HG03066 (cell line): ENCODE measurements around the gene BHLHE41.

Source experiments
- ATAC-seq: cut with Tn5 transposase; IDR thresholded peaks from one replicate; pipeline ENCODE4 v1.9.1; 2021; ENCODE audit warnings: low read depth; ENCODE audit not compliant: unreplicated experiment

BHLHE41 gene

DNA sequence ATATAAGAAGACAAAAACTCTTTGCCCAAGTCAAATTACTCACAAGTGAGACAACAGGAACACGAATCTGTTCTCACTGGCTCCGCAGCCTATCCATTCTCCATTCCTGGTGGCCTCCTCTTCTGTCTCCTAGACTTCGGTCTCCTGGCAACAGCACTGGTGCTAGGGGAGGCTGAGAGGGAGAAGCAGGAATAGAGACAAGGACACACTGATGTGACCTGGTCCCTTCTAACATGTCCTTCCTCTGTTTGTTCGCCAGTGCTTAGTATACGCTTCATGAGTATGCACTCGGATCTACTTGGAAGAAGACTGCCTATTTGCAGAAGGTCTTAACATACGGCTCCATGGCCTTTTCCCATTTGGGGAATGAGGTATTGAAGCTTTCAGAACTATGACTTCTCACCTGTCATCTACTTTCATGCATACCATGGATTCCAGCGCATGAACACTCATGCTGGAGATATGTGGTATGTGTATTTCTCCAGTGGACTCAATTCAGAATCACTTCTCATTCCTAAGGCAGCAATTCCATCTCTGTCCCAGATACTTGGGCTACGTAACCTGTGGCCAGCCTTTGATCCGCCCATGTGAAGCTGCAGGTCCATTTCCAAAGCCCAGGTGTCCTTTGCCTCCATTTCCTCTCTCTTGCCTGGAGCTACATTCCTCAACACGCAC is 33.9 kb downstream of the BHLHE41 start:
- no peak for ATAC-seq

GRCh38 chr12:26088998-26089397 is 35.8 kb downstream of the BHLHE41 start:
- ATAC-seq, result peak; percentile 92

- ATAC-seq, result no peak
Observed at GRCh38 chr12:26086936-26087335, 37.9 kb downstream of the BHLHE41 start.

DNA sequence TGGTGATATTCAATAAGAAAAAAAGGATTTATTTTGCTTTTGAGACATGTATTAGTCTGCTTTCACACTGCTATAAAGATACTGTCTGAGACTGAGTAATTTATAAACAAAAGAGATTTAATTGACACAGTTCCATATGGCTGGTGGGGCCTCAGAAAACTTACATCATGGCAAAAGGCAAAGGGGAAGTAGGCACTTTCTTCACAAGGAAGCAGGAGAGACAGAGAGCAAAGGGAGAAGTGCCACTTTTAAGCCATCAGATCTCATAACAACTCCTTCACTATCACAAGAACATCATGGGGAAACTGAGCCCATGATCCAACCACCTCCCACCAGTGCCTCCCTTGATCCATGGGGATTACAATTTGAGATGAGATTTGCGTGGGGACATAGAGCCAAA is 43.9 kb downstream of the BHLHE41 start:
- ATAC-seq, result no peak

- ATAC-seq, result no peak
Observed at GRCh38 chr12:26077915-26078702, 46.7 kb downstream of the BHLHE41 start.
